ENCODE results near the gene ABHD13.

The ABHD13 gene

GRCh38 chr13:108218044-108218974 lies at the start of gene ABHD13:
ABHD13 (plus strand) TSS chr13:108218392; CDS start chr13:108229219, 10,827 bp downstream.
- in situ Hi-C loops (cut with HindIII; ENCODE audit: low pct_ligation_motif_present, low pct_unique_long_range_greater_than_20kb, low sequenced_read_pairs), result no loop called here
- DNase-seq, result peak; percentile 86

- in situ Hi-C loops (cut with HindIII; ENCODE audit: low pct_ligation_motif_present, low pct_unique_long_range_greater_than_20kb, low sequenced_read_pairs), result no loop called here
- no peak for DNase-seq
These were observed 49.3 kb upstream of the ABHD13 start for GRCh38 chr13:108168929-108169328.

GRCh38 chr13:108176685-108177274 lies 41.4 kb upstream of the ABHD13 start:
- peak; percentile 50 for DNase-seq
- in situ Hi-C loops (cut with HindIII; ENCODE audit: low pct_ligation_motif_present, low pct_unique_long_range_greater_than_20kb, low sequenced_read_pairs), result no loop called here

- no peak for DNase-seq
- in situ Hi-C loops (cut with HindIII; ENCODE audit: low pct_ligation_motif_present, low pct_unique_long_range_greater_than_20kb, low sequenced_read_pairs), result no loop called here
These were observed 40.1 kb upstream of the ABHD13 start for GRCh38 chr13:108178078-108178477.

- in situ Hi-C loops (cut with HindIII; ENCODE audit: low pct_ligation_motif_present, low pct_unique_long_range_greater_than_20kb, low sequenced_read_pairs), result no loop called here
- DNase-seq, result no peak
These were observed 35.5 kb upstream of the ABHD13 start for GRCh38 chr13:108182652-108183051.

- no peak for DNase-seq
- in situ Hi-C loops (cut with HindIII; ENCODE audit: low pct_ligation_motif_present, low pct_unique_long_range_greater_than_20kb, low sequenced_read_pairs), result no loop called here
These were observed 33.0 kb upstream of the ABHD13 start for GRCh38 chr13:108185223-108185622.

- DNase-seq, result no peak
- in situ Hi-C loops (cut with HindIII; ENCODE audit: low pct_ligation_motif_present, low pct_unique_long_range_greater_than_20kb, low sequenced_read_pairs), result no loop called here
These were observed 29.9 kb upstream of the ABHD13 start for GRCh38 chr13:108188260-108188659.

- in situ Hi-C loops (cut with HindIII; ENCODE audit: low pct_ligation_motif_present, low pct_unique_long_range_greater_than_20kb, low sequenced_read_pairs), result no loop called here
- DNase-seq, result no peak
These were observed 27.3 kb upstream of the ABHD13 start for GRCh38 chr13:108190897-108191296.

- in situ Hi-C loops (cut with HindIII; ENCODE audit: low pct_ligation_motif_present, low pct_unique_long_range_greater_than_20kb, low sequenced_read_pairs), result no loop called here
- DNase-seq, result no peak
These were observed 24.4 kb upstream of the ABHD13 start for GRCh38 chr13:108193806-108194205.

- in situ Hi-C loops (cut with HindIII; ENCODE audit: low pct_ligation_motif_present, low pct_unique_long_range_greater_than_20kb, low sequenced_read_pairs), result no loop called here
- no peak for DNase-seq
These were observed 23.7 kb upstream of the ABHD13 start for GRCh38 chr13:108194435-108194936.

GRCh38 chr13:108195146-108195545 lies 23.0 kb upstream of the ABHD13 start:
- in situ Hi-C loops (cut with HindIII; ENCODE audit: low pct_ligation_motif_present, low pct_unique_long_range_greater_than_20kb, low sequenced_read_pairs), result no loop called here
- DNase-seq, result no peak

- in situ Hi-C loops (cut with HindIII; ENCODE audit: low pct_ligation_motif_present, low pct_unique_long_range_greater_than_20kb, low sequenced_read_pairs), result no loop called here
- no peak for DNase-seq
These were observed 22.3 kb upstream of the ABHD13 start for GRCh38 chr13:108195861-108196260.

GRCh38 chr13:108200781-108201398 lies 17.3 kb upstream of the ABHD13 start:
- peak; percentile 57 for DNase-seq
- in situ Hi-C loops (cut with HindIII; ENCODE audit: low pct_ligation_motif_present, low pct_unique_long_range_greater_than_20kb, low sequenced_read_pairs), result no loop called here

- no peak for DNase-seq
- in situ Hi-C loops (cut with HindIII; ENCODE audit: low pct_ligation_motif_present, low pct_unique_long_range_greater_than_20kb, low sequenced_read_pairs), result no loop called here
These were observed 7.6 kb upstream of the ABHD13 start for GRCh38 chr13:108210551-108210950.

- in situ Hi-C loops (cut with HindIII; ENCODE audit: low pct_ligation_motif_present, low pct_unique_long_range_greater_than_20kb, low sequenced_read_pairs), result no loop called here
- DNase-seq, result no peak
These were observed 5.3 kb upstream of the ABHD13 start for GRCh38 chr13:108212886-108213285.

GRCh38 chr13:108213946-108214345 lies 4.2 kb upstream of the ABHD13 start:
- no peak for DNase-seq
- in situ Hi-C loops (cut with HindIII; ENCODE audit: low pct_ligation_motif_present, low pct_unique_long_range_greater_than_20kb, low sequenced_read_pairs), result no loop called here

- no peak for DNase-seq
- in situ Hi-C loops (cut with HindIII; ENCODE audit: low pct_ligation_motif_present, low pct_unique_long_range_greater_than_20kb, low sequenced_read_pairs), result no loop called here
These were observed 3.5 kb upstream of the ABHD13 start for GRCh38 chr13:108214441-108215271.

- in situ Hi-C loops (cut with HindIII; ENCODE audit: low pct_ligation_motif_present, low pct_unique_long_range_greater_than_20kb, low sequenced_read_pairs), result no loop called here
- peak; percentile 92 for DNase-seq
These were observed 2.8 kb upstream of the ABHD13 start, which contains the start of gene LIG4 for GRCh38 chr13:108215436-108215835. LIG4 (minus strand) TSS chr13:108215536; CDS start chr13:108211268, 4,268 bp downstream.

All from ACHN (cell line).